Astrocyte of the spinal cord (primary cell): ENCODE results near the gene PEDS1.
"Not testable (repeated sequence)": the region's sequence is repeated elsewhere in the genome, so short reads cannot be mapped to it uniquely, and the experiment has no call there.

ENCODE experiments used
- DNase-seq: peaks from one replicate; pipeline ENCODE4 v3.0.0; 2011; ENCODE audit warnings: low read depth, low spot score
- H3K4me3 ChIP-seq: 2 replicates; pipeline ENCODE4 v1.5.1; 2011; ENCODE audit warnings: low read depth, mild to moderate bottlenecking, low read length, moderate library complexity
- CTCF ChIP-seq: IDR thresholded peaks from 2 replicates; pipeline ENCODE4 v1.5.1; 2012; ENCODE audit warnings: low read depth, mild to moderate bottlenecking, low read length, inconsistent platforms
- in situ Hi-C: cut with HindIII; loops from 2 replicates; pipeline ENCODE4 v1.10.0; 2017; ENCODE audit warnings: low sequenced_read_pairs

Gene PEDS1

DNA sequence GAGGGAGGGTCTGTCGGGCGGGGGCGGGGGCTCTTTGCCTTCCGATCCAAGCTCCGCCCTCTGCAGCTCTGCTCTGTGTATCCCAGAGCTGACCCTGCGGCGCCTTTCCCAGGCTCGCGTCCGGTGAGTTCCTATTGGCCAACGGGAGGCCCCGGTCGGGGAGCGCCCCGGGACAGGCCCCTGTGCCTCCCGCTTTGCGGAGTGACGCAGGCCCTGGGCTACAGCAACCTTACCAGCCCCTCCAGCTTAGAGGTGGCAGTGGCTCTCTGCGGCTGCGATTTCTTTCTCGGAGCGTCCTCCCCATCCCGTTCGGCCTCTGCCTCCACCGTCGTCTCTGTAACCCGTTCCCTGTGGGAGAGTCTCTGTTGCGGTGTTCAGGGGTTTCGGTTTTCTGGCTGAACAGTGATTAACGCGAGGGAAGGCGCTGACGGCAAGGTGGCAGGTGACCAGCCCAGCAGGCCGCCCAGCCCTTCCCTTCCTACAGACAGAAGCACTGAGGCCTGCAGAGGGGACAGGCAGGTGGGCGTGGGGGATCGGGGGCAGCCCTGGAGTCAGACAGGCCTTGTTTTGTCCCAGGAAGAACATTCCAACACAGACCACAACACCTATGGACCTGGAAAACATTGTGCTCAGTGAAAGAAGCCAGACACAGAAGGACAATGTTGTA, 19.0 kb upstream of the PEDS1 start:
- peak; percentile 60 for DNase-seq
- TF ChIP-seq CTCF, result no peak
- H3K4me3 ChIP-seq, result peak overlapping the region; percentile 46
- in situ Hi-C loops, result no loop called here

GRCh38 chr20:50170549-50171220, 17.2 kb upstream of the PEDS1 start:
- no peak for TF ChIP-seq CTCF
- in situ Hi-C loops, result no loop called here
- no peak for DNase-seq

DNA sequence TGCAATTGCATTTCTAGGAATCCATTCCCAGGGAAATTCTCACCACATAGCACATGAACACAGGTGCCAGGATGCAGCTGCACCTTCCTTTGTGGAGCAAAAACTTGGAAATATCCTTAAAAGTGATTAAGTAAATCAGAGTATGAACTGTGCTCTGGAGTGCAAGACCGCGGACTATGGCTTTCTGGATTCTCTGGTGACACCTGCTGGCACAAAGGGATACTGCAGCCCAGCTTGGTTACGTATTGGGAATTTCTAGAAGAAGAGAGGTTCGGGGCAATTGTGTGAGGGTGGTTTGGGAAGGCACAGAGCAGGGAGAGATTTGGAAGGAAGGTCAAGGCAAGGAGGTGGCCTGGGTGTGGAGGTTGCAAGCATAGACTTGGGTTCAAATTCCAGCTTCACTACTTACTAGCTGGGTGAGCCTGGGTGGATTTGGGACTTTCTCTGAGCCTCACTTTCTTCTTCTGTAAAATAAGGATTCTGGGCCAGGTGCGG, 15.9 kb upstream of the PEDS1 start:
- H3K4me3 ChIP-seq, result no peak overlapping the region
- peak; percentile 97 for TF ChIP-seq CTCF
- in situ Hi-C loops, result no loop called here
- peak; percentile 81 for DNase-seq

More at GRCh38 chr20:50170549-50171220, 17.2 kb upstream of the PEDS1 start:
- H3K4me3 ChIP-seq, result no peak overlapping the region

DNA sequence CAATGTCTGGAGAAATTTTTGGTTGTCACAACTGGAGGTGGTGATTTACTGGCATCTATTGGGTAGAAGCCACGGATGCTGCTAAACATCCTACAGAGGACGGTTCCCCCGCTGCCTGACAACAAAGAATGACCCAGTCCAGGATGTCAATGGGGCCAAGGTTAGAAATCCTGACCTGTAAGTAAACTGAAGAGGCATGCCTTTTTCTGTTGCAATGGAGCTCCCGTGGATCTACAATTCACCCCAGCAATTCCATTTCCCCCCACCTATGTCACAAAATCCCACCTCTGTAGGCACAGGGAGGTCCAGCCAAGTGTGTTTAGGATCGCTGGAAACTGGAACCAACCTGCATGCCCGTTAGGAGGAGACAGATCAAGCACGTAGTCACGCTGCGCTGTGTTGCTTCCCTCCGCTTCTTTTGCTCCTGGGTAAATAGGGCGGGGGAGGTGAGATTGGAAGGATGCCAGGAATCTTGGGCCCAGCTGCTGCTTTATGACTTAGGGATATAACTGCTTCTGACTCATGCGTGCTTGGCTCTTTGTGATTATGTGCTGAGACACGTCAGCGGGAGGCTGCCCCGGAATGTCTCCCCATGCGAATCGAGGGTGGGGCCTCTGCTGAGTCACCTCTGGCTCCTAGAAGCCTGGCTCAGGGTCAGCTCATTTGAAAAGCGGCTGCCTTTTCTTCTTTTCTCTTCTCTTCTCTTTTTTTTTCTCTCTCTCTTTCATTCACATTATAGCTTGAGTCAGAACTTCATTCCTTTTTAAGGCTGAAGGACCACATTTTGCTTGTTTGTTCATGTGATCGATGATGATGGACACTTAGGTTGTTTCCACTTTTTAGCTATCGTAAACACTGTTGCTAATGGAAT, 12.4 kb upstream of the PEDS1 start:
- TF ChIP-seq CTCF, result no peak
- DNase-seq, result peak; percentile 100
- peak overlapping the region; percentile 41 for H3K4me3 ChIP-seq
- in situ Hi-C loops, result no loop called here

DNA sequence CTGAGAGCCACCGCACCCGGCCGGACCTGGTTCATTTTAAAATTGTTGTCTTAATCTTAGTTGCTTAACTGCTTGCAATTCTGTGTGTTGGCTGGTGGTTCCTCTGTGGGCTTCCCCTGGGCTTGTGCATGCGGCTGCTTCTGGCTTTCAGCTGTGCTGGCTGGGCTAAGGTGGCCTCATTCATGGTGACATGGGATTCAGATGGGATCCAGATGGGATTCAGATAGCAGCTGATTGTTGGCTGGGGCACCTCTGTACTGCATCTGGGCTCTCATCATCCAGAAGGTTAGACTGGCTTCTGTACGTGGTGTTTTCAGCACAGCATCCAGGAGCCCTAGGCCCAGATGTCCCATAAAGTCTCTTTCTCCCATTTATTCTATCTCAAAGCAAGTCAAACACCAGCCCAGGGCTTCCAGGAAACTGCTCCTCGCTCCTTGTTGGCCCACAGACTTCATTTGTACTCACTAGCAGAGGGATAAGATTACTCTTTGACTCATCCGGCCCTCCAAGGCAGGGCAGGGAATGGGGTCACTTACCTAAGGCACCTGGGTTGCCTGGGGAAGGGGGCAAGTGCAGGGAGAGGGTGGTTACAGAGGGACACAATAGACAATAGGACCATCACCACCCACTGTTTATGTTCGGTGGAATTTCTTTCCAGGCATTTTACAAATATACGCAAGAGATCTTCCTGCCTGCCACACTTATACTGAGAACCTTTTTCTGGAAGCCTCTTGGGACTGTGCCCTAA, 10.2 kb upstream of the PEDS1 start:
- no peak overlapping the region for H3K4me3 ChIP-seq
- DNase-seq, result peak; percentile 52
- no peak for TF ChIP-seq CTCF
- in situ Hi-C loops, result no loop called here

DNA sequence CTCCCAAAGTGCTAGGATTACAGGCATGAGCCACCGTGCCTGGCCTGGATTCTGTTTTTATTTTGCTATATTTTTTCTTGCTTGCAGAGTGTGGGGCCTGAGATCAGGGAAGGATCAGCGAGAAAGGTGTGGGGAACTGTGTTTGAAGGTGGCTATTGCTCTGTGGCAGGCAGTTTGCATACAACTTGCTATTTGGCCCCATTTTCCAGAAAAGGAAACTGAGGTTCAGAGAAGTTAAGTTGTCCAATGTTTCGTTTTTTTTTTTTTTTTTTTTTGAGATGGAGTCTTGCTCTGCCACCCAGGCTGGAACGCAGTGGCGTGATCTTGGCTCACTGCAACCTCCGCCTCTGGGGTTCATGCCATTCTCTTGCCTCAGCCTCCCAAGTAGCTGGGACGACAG, 8.0 kb upstream of the PEDS1 start:
- H3K4me3 ChIP-seq, in situ Hi-C loops: not testable (repeated sequence)

More for the DNA sequence above, 8.0 kb upstream of the PEDS1 start:
- DNase-seq, result not testable (repeated sequence)
